GM19438 (cell line): Measurements from ENCODE around the gene ETFDH.
"Not testable (repeated sequence)": the region's sequence is repeated elsewhere in the genome, so short reads cannot be mapped to it uniquely, and the experiment has no call there.

ENCODE experiments used
- ATAC-seq: cut with Tn5 transposase; IDR thresholded peaks from one replicate; pipeline ENCODE4 v1.9.1; 2021; ENCODE audit warnings: low read depth; ENCODE audit not compliant: unreplicated experiment

The ETFDH gene

DNA sequence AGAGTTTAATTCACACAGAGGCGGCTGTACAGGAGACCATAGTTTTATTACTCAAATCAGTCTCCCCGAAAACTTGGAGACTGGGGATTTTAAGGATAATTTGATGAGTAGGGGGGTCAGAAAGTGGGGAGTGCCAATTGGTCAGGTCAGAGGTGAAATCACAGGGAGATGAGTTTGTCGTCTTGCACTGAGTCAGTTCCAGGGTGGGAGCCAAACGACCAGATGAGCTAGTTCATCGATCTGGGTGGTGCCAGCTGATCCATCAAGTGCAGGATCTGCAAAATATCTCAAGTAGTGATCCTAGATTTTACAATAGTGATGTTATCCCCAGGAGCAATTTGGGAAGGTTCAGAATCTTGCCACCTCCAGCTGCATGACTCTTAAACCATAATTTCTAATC is 4.0 kb downstream of the ETFDH start:
- ATAC-seq = no peak

DNA sequence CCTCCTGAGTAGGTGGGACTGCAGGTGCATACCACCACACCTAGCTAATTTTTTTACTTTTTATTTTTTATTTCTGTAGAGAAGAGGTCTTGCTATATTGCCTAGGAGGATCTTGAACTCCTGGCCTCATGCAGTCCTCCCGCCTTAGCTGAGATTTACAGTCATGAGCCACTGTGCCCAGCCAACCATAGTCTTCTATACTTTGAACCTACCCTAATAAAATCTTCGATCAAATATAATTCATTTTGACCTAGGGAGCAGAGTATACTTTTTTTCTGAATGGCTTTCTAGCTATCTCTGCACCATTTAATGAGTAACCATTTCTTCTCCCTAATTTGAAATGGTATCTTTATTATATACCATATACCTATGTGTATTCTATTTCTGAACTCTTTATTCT is 6.7 kb downstream of the ETFDH start:
- ATAC-seq = no peak

DNA sequence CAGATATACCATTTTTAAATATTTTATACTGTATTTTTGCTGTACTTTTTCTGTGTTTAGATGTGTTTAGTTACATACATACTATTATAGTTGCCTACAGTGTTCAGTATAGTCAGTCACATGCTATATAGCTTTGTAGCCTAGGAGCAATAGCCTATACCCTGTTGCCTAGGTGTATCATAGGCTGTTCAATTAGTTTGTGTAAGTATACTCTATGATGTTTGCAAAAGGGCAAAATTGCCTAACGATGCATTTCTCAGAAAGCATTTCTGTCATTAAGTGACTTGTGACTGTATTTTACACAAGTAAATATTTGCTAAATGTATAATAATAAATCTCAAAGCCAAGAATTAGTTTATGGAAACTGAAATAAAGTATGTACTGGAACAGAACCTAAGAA is 9.5 kb downstream of the ETFDH start:
- no peak for ATAC-seq

DNA sequence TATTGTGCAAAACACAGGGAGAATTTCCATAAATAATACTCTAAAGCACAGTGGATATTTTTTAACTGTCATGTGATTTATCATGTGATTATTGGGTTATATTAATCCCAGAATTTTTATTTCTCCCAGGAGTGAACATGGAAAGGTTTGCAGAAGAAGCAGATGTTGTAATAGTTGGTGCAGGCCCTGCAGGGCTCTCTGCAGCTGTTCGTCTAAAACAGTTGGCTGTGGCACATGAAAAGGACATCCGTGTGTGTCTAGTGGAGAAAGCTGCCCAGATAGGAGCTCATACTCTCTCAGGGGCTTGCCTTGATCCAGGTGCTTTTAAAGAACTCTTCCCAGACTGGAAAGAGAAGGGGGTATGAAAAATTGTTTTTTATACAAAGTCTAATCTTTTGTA is 10.0 kb downstream of the ETFDH start:
- ATAC-seq = no peak

DNA sequence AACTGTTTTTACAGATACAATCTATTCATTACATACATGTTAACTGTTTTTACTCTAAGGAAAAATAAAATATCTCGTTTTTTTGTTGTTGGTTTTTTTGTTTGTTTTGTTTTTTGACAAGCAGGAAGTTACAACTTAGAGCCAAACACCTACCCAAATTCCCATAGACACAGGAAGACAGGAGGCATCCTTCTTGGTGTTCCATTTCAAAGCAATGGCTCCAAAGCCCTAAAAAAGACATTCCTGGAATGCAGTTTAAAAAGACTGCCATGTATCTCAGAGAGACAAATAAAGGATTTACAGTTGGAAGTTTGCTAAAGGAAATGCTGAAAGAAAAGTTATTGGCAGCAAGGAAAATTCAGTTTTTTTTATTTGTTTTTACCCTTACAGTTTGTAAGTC is 16.7 kb downstream of the ETFDH start:
- ATAC-seq = no peak

DNA sequence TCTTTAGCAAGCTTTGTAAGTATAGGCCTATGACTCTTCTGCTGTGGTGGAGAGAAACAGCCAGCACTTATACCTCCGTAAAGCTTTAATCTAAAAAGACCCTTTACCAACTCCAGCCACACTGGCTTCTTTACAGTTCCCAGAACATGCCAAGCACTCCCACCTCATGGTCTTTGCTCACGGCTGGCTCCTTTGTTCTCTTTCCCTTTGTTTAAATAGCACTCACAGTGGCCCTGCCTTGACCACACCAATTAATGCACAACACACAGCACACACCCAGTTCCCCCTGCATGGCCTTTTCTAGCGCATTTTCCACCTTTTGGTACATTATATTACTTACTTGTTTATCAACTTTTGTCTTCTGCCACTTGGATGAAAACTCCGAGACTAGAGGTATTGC is 32.2 kb downstream of the ETFDH start:
- ATAC-seq = no peak

DNA sequence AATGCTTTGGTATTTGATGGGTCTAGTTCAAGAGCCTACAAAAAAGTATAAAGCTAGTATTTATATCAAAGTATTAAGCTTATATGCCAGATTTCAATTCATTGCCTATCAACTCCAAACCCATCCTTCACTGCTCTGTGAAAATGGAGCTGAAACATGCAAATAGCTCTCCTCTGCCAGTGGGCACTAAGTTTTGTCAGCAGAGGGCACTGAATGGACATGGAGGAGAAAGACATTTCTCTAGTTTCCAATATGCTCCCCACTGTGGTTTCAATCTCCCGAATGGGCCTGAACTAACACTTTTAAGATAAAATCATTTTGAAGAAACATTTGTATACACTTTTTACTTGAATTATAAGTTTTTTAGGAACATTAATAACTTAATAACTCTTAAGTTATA is 38.7 kb downstream of the ETFDH start:
- ATAC-seq = no peak

DNA sequence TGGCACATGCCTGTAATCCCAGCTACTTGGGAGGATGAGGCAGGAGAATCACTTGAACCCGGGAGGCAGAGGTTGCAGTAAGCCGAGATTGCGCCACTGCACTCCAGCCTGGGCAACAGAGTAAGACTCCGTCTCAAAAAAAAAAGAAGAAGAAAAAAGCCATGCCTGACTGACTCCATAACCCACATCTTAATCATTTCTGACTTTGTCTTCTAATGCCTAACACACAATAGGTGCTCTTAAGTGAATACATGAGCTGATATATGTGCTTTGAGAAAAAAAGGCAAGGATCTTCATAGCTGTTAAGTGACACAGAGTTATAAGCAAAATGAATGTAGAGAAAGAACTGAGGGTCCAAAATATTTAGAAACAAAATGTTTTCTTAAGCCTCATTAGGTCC is 40.5 kb downstream of the ETFDH start:
- not testable (repeated sequence) for ATAC-seq

DNA sequence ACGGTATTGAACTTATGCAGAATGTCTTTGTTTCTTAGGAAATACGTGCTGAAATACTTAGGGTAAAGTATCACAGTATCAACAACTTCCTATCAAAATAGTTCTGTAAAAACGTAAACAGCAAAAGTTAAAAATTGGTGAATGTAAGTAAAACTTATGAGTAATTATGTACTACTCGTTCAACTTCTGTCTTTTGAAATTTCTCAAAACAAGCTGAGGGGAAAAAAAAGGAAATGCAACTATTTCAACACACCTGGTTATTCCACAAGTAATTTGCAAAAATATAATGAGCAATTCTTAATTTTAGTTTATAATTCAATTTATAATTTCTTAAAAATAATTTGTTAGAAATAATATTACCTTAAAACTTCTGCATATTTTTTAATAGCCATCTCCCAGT is 42.8 kb downstream of the ETFDH start:
- ATAC-seq = no peak

DNA sequence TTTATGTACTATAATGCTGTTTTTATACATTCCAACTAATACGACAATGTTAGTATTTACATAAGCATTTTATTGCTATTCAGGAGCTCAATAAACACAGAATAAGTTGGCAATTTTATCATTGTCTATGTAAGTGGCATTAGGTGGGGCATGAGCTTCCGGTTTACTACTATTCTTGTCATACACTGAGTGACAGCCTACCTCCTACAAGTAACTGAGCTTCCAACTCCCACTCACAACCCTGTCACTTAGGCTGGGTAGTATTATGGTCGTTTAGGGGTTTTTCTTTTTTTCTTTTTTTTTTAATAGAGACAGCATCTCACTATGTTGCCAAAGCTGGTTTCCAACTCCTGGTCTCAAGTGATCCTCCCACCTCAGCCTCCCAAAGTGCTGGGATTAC is 43.7 kb downstream of the ETFDH start:
- no peak for ATAC-seq

DNA sequence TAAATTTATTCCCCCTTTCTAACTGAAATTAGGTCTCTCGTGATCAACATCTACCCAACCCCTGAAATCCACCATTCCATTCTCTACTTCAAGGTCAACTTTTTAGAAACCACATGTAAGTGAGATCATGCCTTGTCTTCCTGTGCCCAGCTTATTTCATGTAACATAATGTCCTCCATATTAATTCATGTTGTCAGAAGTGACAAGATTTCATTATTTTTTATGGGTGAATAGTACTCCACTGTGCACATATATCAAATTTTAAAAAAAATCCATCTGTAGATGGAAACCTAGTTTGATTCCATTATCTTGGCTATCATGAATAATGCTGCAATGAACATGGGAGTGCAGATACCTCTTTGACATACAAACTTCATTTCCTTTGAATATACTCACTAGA is 49.6 kb downstream of the ETFDH start:
- no peak for ATAC-seq

DNA sequence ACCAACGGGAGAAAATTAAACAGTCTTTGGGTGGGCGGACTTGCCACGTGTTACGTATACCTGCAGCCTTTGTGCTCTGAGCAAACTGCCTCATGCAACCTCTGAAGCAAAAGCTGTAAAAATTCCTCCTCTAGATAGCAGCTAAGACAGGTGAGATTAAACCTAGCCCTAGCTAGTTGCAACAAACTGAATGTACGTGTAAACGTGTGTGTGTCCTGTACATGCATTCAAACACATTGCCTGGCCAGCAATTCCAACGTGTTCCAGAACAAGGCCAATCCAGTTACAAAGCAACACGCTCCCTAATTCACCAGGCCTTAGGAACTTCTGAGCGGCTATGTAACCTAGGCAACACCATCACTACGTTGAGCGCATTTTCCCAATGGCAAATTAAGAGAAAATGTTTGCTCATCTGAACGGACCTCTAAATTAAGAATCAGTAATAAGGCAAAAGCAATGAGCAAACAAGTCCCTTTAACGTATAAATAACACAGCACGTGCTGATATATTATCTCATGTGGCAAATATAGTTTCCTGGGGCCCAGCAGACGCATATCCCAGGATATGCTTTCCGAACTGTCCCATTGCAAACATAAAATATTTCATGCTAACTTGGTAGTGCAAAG is 50.3 kb downstream of the ETFDH start:
- no peak for ATAC-seq

DNA sequence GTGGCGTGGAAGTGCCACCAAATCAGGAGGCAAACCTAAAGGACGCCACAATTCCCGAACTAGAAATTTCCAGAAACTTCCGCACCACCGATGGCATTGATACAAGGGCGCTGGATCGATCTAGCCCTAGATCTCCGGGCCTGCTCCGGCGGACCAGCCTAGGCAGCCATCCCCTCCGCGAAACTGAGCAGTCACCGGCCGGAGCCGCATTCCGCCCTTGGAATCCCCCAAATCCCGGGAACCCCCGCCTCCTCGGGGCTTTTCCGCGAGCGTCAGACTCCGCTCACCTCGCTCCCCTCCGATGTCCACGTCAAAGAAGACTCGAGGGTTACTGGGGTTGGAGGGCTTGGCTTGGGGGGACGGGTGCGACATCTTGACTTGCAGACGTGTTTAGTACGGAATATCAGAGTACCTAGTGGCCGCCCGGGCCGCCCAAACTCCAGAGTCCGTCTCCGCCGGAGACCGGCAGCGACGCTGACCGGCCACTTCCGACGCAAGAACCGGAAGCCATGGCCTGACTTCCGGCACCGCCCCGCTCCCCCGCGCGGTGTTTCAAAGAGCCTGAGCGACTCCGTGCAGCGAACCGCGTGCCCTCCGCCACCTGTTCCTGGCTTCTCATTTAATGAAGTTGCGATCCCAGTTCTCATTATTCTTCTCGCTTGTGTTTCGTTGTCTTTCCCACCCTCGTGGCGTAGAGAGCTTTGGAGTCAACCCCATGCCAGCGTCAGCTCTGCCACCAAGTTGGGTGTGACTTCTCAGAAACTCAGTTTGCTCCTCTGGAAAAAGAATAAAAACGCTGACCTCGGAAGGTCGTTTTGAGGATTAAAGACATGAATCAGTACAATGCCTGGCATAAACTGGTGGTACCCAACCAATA is 51.1 kb downstream of the ETFDH start, which contains the start of gene PPID:
Gene PPID (minus strand): TSS at position 480 of the 877 bp plus-strand sequence. CDS start 108 bp downstream, at position 372.
- peak; percentile 99 for ATAC-seq

DNA sequence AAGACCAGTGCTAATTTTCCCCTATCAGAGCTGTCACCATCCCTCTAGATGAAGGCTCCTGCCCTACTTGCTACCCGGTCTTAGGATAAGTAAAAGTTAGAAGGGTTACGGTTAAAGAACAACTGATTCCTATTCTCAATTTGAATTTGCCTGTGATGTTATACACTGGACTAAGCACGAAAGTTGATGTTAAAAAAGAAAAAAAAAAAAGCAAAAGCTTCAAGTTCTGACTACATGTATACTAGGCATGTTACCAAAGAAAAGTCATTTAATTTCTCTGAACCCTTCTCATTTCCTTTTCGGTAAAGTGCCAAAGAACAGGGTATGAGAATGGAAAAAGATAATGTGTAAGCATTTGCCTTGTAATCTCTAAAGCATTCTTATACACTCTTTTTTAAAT is 52.5 kb downstream of the ETFDH start:
- no peak for ATAC-seq

DNA sequence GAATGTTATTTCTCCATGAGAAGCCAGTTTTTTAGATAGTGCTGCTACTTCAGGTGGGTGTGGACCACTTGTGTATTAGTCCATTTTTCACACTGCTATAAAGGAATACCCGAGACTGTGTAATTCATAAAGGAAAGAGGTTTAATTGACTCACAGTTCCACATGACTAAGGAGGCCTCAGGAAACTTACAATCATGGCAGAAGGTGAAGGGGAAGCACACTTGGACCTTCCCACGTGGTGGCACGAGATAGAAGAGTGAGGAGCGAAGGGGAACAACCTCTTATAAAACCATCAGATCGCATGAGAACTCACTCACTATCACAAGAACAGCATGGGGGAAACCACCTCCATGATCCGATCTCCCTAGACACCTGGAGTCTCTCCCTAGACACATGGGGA is 54.5 kb downstream of the ETFDH start:
- no peak for ATAC-seq

DNA sequence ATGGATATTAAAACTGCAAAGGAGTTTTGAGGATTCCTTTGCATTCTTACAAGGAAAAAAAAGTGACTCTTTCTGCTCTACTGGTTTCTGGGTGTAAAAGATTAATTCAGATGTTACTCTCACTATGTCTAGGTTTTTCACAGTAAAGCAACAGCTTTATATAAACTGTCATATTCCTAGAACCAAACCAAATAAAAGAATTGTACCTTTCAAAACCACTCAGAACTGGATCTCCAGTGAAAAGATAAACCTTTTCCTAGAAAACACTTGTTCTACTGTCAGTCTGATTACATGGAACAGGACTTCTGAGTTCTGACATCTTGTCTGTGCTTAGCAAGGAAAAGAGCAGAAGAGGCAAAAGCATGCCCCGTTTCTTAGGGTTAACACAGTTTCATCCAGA is 56.1 kb downstream of the ETFDH start:
- no peak for ATAC-seq

DNA sequence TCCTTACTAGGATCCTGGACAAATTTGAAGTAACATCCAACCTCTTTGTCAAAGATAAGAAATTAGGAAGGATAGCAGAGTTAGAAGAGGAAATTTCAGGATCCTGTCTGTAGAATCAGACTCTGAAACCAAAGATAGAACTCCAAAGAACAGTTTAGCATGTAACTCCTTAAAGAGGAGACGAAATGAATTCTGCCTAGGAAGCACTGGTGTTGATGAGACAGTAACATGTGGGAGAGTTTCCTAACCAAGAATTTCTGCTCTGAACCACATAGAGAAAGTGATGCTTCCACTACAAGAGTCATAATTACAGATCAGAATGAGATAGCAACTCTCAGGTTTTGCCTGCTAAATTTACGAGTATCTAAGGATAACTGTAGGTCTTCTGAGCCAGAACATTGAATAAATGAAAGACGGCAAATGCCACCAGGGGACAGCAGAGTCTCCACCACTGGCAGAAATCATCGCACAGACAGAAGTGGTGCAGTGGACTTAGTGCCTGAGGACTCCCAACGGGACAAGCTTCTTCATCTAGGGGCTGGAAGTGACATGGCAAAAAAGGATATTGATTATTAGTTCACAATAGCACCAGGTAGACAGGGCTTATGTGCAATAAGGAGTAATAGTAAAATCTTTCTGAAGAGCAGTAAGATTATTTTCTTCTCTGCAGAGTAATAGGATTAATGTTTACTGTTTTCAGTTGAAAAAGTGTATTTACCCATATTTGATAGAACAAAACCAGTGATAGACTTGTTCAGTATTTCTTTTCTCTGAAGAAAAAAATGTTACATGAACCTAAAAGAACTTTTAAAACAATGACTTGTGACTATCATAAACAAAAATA is 57.8 kb downstream of the ETFDH start:
- peak; percentile 86 for ATAC-seq

DNA sequence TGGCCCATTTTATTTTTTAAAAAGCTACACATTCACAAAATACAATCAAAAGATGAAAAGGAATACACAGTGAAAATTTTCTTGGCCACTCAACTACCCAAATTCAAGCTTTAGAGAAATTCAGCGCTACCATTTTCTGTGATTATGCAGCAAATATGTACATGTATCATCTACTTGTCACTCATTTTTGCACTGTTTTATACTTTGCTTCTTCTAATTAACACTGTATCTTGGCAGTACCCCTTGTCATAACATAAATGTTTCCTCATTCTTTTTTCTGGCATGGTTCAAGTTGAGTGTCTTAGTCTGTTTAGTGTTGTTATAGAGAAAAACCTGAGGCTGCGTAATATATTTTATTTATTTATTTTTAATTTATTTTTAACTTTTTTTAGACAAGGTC is 66.8 kb downstream of the ETFDH start:
- ATAC-seq = no peak

DNA sequence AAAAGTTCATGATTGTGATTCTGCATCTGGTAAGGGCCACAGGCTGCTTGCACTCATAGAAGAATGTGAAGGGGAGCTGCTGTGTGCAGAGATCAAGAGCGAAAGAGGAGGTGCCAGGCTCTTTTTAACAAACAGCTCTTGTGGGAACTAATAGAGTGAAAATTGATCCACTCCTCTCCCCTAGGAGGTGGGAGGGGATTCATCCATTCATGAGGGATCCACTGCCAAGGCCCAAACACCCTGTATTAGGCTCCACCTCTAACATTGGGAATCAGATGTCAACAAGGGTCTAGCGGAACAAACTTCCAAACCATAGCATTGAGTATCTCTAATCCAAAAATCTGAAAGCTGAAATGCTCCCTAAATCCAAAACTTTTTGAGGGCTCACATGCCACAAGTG is 67.5 kb downstream of the ETFDH start:
- ATAC-seq = no peak

DNA sequence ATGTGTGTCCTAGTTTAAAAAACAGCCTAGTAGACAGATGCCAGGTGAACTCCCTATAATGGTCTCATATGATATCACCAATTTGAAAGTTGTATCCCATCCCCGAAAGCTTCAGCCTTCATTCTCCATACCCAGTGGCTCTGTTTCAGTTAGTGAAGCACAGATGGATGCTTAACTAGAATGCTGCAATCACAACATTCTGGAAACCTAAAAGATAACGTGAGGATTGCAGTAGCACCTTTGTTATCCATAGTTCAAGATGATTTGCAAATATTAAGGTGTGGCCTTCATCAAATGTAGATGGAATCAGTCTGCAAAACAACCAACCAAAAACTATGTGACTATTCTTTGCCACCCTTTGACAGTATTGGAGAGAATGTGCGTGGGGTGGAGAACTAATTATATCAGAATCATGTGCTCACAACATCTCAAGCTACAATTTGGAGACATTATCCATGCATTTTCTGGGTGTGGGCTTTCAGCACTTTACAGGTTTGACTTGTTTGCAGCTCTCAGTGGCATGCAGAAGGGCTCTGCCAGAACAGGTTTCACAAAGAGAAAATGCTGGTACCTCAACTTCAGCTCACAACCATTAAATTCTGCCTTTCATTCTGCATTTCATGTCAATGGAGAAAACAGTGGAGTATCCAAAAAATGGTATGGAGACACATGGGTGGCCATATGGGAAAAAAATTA is 69.4 kb downstream of the ETFDH start:
- ATAC-seq = no peak

DNA sequence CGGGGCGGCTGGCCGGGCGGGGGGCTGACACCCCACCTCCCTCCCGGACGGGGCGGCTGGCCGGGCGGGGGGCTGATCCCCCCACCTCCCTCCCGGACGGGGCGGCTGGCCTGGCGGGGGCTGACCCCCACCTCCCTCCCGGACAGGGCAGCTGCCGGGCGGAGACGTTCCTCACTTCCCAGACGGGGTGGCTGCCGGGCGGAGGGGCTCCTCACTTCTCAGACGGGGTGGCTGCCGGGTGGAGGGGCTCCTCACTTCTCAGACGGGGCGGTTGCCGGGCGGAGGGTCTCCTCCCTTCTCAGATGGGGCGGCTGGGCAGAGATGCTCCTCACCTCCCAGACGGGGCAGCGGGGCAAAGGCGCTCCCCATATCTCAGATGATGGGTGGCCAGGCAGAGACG is 74.4 kb downstream of the ETFDH start:
- ATAC-seq = not testable (repeated sequence)
